SK-N-SH treated with all-trans-retinoic acid at 6 μM for 48 hours (cell line): ENCODE measurements around the gene ZNF317.
A peak's percentile ranks its signal among the peaks of the same experiment; 100 is the strongest.

Source experiments
- ATAC-seq: fragments of 200-7000 bp; cut with Tn5 transposase; 3 replicates; pipeline ENCODE4 v1.9.1; 2020; ENCODE audit warnings: mild to moderate bottlenecking, moderate library complexity
- ARNTL ChIP-seq: fragments of 450-650 bp; formaldehyde crosslinking; IDR thresholded peaks from 2 replicates; pipeline ENCODE4 v1.5.0; 2020; ENCODE audit warnings: low read depth, mild to moderate bottlenecking, moderate library complexity, borderline replicate concordance
- BACH2 ChIP-seq: fragments of 250-450 bp; sonication (Bioruptor Pico); IDR thresholded peaks from 2 replicates; pipeline ENCODE4 v1.9.0; 2021; ENCODE audit warnings: mild to moderate bottlenecking, borderline replicate concordance
- CREB5 ChIP-seq: fragments of 250-450 bp; sonication (Bioruptor Pico); IDR thresholded peaks from 2 replicates; pipeline ENCODE4 v1.5.1; 2020; ENCODE audit warnings: low read depth, mild to moderate bottlenecking, moderate library complexity
- CSDC2 ChIP-seq: fragments of 250-450 bp; sonication (Bioruptor Pico); IDR thresholded peaks from 2 replicates; pipeline ENCODE4 v1.5.0; 2020; ENCODE audit warnings: mild to moderate bottlenecking, moderate library complexity
- CSRNP3 ChIP-seq: fragments of 250-450 bp; sonication (Bioruptor Pico); IDR thresholded peaks from 2 replicates; pipeline ENCODE4 v1.5.1; 2021; ENCODE audit warnings: mild to moderate bottlenecking, moderate library complexity
- ESRRG ChIP-seq: fragments of 250-450 bp; sonication (Bioruptor Pico); IDR thresholded peaks from 2 replicates; pipeline ENCODE4 v1.6.1; 2021; ENCODE audit warnings: mild to moderate bottlenecking
- GLIS3 ChIP-seq: fragments of 250-450 bp; sonication (Bioruptor Pico); IDR thresholded peaks from 2 replicates; pipeline ENCODE4 v1.5.0; 2020; ENCODE audit warnings: mild to moderate bottlenecking, moderate library complexity
- ISL1 ChIP-seq: fragments of 250-450 bp; sonication (Bioruptor Pico); IDR thresholded peaks from 2 replicates; pipeline ENCODE4 v2.1.2; 2022; ENCODE audit warnings: mild to moderate bottlenecking, moderate library complexity
- PATZ1 ChIP-seq: fragments of 250-450 bp; sonication (Bioruptor Pico); IDR thresholded peaks from 2 replicates; pipeline ENCODE4 v1.8.0; 2020; ENCODE audit warnings: mild to moderate bottlenecking, moderate library complexity, borderline replicate concordance
- PPARA ChIP-seq: fragments of 250-450 bp; sonication (Bioruptor Pico); IDR thresholded peaks from 2 replicates; pipeline ENCODE4 v1.5.0; 2020; ENCODE audit warnings: mild to moderate bottlenecking, borderline replicate concordance
- TCF4 ChIP-seq: fragments of 250-450 bp; sonication (Bioruptor Pico); IDR thresholded peaks from 2 replicates; pipeline ENCODE4 v1.8.0; 2021; ENCODE audit warnings: mild to moderate bottlenecking, moderate library complexity, borderline replicate concordance
- TOX ChIP-seq: fragments of 250-450 bp; sonication (Bioruptor Pico); IDR thresholded peaks from 2 replicates; pipeline ENCODE4 v1.8.0; 2021; ENCODE audit warnings: mild to moderate bottlenecking, moderate library complexity, borderline replicate concordance
- TSHZ2 ChIP-seq: fragments of 250-450 bp; sonication (Bioruptor Pico); IDR thresholded peaks from 2 replicates; pipeline ENCODE4 v1.5.0; 2020; ENCODE audit warnings: mild to moderate bottlenecking, moderate library complexity
- ZC3H10 ChIP-seq: fragments of 250-450 bp; sonication (Bioruptor Pico); IDR thresholded peaks from 2 replicates; pipeline ENCODE4 v1.5.1; 2021; ENCODE audit warnings: mild to moderate bottlenecking, moderate library complexity
- ZFP3 ChIP-seq: fragments of 250-450 bp; sonication (Bioruptor Pico); IDR thresholded peaks from 2 replicates; pipeline ENCODE4 v1.5.0; 2020; ENCODE audit warnings: mild to moderate bottlenecking, moderate library complexity
- ZFP30 ChIP-seq: fragments of 450-650 bp; formaldehyde crosslinking; IDR thresholded peaks from 2 replicates; pipeline ENCODE4 v1.5.0; 2022; ENCODE audit warnings: mild to moderate bottlenecking, moderate library complexity
- ZNF565 ChIP-seq: fragments of 450-650 bp; formaldehyde crosslinking; conservative IDR thresholded peaks from 2 replicates; pipeline ENCODE4 v1.5.0; 2020; ENCODE audit warnings: low read depth, mild to moderate bottlenecking, moderate library complexity
- ZNF70 ChIP-seq: fragments of 450-650 bp; formaldehyde crosslinking; IDR thresholded peaks from 2 replicates; pipeline ENCODE4 v1.5.0; 2020; ENCODE audit warnings: mild to moderate bottlenecking, moderate library complexity

ZNF317 gene

GRCh38 chr19:9140159-9140874, at the start of gene ZNF317:
Gene ZNF317 (plus strand): TSS chr19:9140397. CDS start chr19:9156017, 15,620 bp downstream.
- peak; percentile 97 for ATAC-seq
- TF ChIP-seq TSHZ2 (CRISPR knock-in tag) (0 out of 2 replicates have a peak, but pooled peaks have one; percentile 40), CSRNP3 (no peak)

GRCh38 chr19:9107375-9107774, 32.8 kb upstream of the ZNF317 start, which contains the start of gene OR7G2:
Gene OR7G2 (minus strand): TSS chr19:9107475. CDS start chr19:9103243, 4,232 bp downstream.
- no peak for ATAC-seq
- no peak for TF ChIP-seq ESRRG (CRISPR knock-in tag)
- no peak for TF ChIP-seq ZC3H10 (CRISPR knock-in tag)
- no peak for TF ChIP-seq BACH2 (CRISPR knock-in tag)
- TF ChIP-seq ISL1 (CRISPR knock-in tag), result no peak
- no peak for TF ChIP-seq PPARA (CRISPR knock-in tag)
- TF ChIP-seq TCF4, result no peak
- TF ChIP-seq GLIS3 (CRISPR knock-in tag), result no peak
- TF ChIP-seq ZFP3 (CRISPR knock-in tag), result no peak
- TF ChIP-seq CREB5 (CRISPR knock-in tag), result no peak
- TF ChIP-seq ZNF70 (CRISPR knock-in tag), result no peak
- TF ChIP-seq TOX (CRISPR knock-in tag), result no peak
- TF ChIP-seq PATZ1 (CRISPR knock-in tag), result no peak
- TF ChIP-seq ZFP30 (CRISPR knock-in tag), result no peak
- TF ChIP-seq TSHZ2 (CRISPR knock-in tag), result no peak
- TF ChIP-seq ZNF565 (CRISPR knock-in tag), result no peak
- no peak for TF ChIP-seq ARNTL (CRISPR knock-in tag)
- no peak for TF ChIP-seq CSDC2 (CRISPR knock-in tag)

- TF ChIP-seq BACH2 (CRISPR knock-in tag) (no peak), ZC3H10 (CRISPR knock-in tag) (no peak), GLIS3 (CRISPR knock-in tag) (no peak), ZFP3 (CRISPR knock-in tag) (no peak), CSDC2 (CRISPR knock-in tag) (no peak)
- no peak for ATAC-seq
Measured at GRCh38 chr19:9109959-9110358, 30.2 kb upstream of the ZNF317 start.
